Measurements from ENCODE around the gene RTN4RL2. TPM values are rescaled to one million over a fixed set of nuclear protein-coding genes. Genes with fewer than 3 reads are reported as not detected.

RTN4RL2 gene
- total and polyA plus RNA-seq, 4 experiments from 2014 or later: 0.17 to 0.40 TPM; not detected in 2

DNA sequence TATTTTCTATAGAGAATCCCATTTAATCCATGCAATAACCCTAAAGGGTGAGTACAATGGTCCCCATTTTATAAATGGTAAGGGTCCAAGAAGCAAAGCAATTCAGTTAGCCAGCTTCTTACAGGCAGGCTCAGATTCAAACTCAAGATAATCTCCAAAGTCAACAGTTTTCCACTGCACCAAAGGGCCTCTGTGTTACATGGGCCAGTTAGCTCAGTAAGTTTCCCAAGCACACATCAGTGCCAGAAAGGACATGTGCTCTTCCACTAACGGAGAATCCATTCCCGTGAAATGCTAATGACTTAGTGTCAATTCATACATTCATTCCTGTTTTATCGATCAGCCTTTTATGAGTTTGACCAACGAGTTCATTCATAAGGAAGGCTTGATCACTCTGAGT lies 44.2 kb downstream of the RTN4RL2 start:
- H3K27me3 Mint-ChIP-seq: no peaks in the 10 kb centered on the region
- no peaks in the 10 kb centered on the region for H3K9me3 Mint-ChIP-seq
- H3K4me3 Mint-ChIP-seq: no peak overlapping the region
- H3K4me1 Mint-ChIP-seq: peaks cover 0 to 7% (median 2%) of the 10 kb centered on the region in 4 donors
- Histone ChIP-seq H3K9me3 (ENCODE audit: control insufficient read depth in 1 of 2, low read length in 2 of 2) (no peaks in the 10 kb centered on the region), H3K36me3 (ENCODE audit: insufficient read depth, low read length) (no peaks in the 10 kb centered on the region), H3K27ac (ENCODE audit: low read depth, low read length) (no peak overlapping the region), H3K4me1 (ENCODE audit: insufficient read depth, low read length) (no peaks in the 10 kb centered on the region), H3K4me3 (ENCODE audit: low read length in 2 of 2) (no peak overlapping the region), H3K27me3 (ENCODE audit: insufficient read depth, low read length) (no peaks in the 10 kb centered on the region)
- ChIA-PET POLR2A (ENCODE audit: partially characterized antibody) (no interaction called here), CTCF (ENCODE audit: partially characterized antibody) (interaction anchor here (1.1 to 6.2 kb wide), 5 partner anchors 12 to 47 kb away, joined by 3 to 73 read pairs (median 13); no protein-coding TSS in a partner anchor)
- peaks cover 12 to 23% of the 10 kb centered on the region in 2 donors for H3K36me3 Mint-ChIP-seq
- H3K27ac Mint-ChIP-seq: no peak overlapping the region
- DNase-seq: no peak
- intact Hi-C loops (cut with micrococcal nuclease): no loop called here

DNA sequence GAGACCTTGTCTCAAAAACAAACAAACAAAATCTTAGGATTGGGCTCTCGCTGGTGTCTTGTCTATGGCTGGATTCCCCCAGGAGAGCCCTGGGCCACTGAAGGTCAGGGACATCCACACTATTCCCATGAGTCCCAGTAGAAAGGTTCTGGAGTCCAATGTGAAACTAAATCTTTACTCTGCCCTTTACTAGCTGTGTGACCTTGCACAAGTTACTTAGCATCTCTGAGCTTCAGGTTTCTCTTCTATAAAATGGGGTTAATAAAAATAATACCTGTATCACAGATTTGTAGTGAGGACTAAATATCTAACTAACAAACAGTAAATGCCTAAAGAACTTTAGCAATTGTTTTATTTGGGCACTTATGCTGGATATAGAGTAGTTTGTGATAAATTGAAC lies 46.2 kb downstream of the RTN4RL2 start:
- POLR2A ChIA-PET (ENCODE audit: partially characterized antibody): no interaction called here

DNA sequence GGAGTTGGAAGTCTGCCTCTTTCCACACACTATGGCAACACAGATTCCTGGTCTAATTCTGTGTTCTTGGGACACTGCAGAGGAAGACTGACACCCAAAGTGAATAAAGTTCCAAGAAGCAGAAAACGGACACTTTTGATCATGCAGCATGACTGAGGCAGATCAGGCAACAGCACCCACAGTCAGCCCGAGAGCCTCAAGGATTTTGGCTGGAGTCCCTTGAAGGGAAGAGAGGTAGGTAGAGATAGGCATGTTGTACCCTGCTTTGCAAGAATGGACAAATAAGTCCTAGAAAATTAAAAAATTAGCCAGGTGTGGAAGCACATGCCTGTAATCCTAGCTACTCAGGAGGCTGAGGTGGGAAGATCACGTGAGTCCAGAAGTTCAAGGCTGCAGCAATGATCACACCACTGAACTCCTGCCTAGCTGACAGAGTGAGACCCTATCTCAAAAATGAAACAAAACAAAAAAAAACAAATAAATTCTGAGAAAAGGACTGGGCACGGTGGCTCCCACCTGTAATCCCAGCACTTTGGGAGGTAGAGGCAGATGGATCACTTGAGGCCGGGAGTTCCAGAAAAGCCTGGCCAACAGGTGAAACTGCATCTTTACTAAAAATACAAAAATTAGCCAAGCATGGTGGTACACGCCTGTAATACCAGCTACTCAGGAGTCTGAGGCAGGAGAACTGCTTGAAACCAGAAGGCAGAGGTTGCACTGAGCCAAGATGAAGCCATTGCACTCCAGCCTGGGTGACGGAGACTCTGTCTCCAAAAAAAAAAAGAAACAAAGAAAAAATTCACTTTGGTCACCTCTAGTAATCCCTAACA lies 48.2 kb downstream of the RTN4RL2 start:
- Histone ChIP-seq H3K4me1 (ENCODE audit: insufficient read depth, low read length) (peaks cover 9% of the 10 kb centered on the region), H3K9me3 (ENCODE audit: control insufficient read depth in 1 of 2, low read length in 2 of 2) (no peaks in the 10 kb centered on the region), H3K4me3 (ENCODE audit: low read length in 2 of 2) (no peak overlapping the region), H3K27ac (ENCODE audit: low read depth, low read length) (no peak overlapping the region), H3K36me3 (ENCODE audit: insufficient read depth, low read length) (no peaks in the 10 kb centered on the region), H3K27me3 (ENCODE audit: insufficient read depth, low read length) (no peaks in the 10 kb centered on the region)
- H3K9me3 Mint-ChIP-seq: no peaks in the 10 kb centered on the region
- peaks cover 3 to 11% of the 10 kb centered on the region in 2 donors for H3K36me3 Mint-ChIP-seq
- ChIA-PET POLR2A (ENCODE audit: partially characterized antibody) (interaction anchor here (0.6 kb wide), 1 partner anchor 59 kb away, joined by 4 read pairs; no protein-coding TSS in a partner anchor), CTCF (ENCODE audit: partially characterized antibody) (interaction anchor here (1.4 to 6.2 kb wide), 3 partner anchors 16 to 132 kb away, joined by 3 to 73 read pairs (median 27); no protein-coding TSS in a partner anchor)
- no peaks in the 10 kb centered on the region for H3K27me3 Mint-ChIP-seq
- no peak overlapping the region for H3K27ac Mint-ChIP-seq
- no peak overlapping the region for H3K4me3 Mint-ChIP-seq
- intact Hi-C loops (cut with micrococcal nuclease): no loop called here
- DNase-seq: no peak
- H3K4me1 Mint-ChIP-seq: peaks cover 14 to 26% (median 18%) of the 10 kb centered on the region in 4 donors

More for the DNA sequence above, 46.2 kb downstream of the RTN4RL2 start:
- H3K36me3 Mint-ChIP-seq: peaks cover 3 to 15% of the 10 kb centered on the region in 2 donors
- no peak overlapping the region for H3K27ac Mint-ChIP-seq
- no peaks in the 10 kb centered on the region for H3K27me3 Mint-ChIP-seq
- DNase-seq: no peak
- Histone ChIP-seq H3K9me3 (ENCODE audit: control insufficient read depth in 1 of 2, low read length in 2 of 2) (no peaks in the 10 kb centered on the region), H3K27me3 (ENCODE audit: insufficient read depth, low read length) (no peaks in the 10 kb centered on the region), H3K4me3 (ENCODE audit: low read length in 2 of 2) (no peak overlapping the region), H3K36me3 (ENCODE audit: insufficient read depth, low read length) (no peaks in the 10 kb centered on the region), H3K27ac (ENCODE audit: low read depth, low read length) (no peak overlapping the region), H3K4me1 (ENCODE audit: insufficient read depth, low read length) (no peaks in the 10 kb centered on the region)
- peaks cover 2 to 8% (median 4%) of the 10 kb centered on the region in 4 donors for H3K4me1 Mint-ChIP-seq
- no peaks in the 10 kb centered on the region for H3K9me3 Mint-ChIP-seq
- CTCF ChIA-PET (ENCODE audit: partially characterized antibody): interaction anchor here (3.3 to 6.2 kb wide), 3 partner anchors 14 to 49 kb away, joined by 13 to 73 read pairs (median 27); no protein-coding TSS in a partner anchor
- intact Hi-C loops (cut with micrococcal nuclease): no loop called here
- no peak overlapping the region for H3K4me3 Mint-ChIP-seq

DNA sequence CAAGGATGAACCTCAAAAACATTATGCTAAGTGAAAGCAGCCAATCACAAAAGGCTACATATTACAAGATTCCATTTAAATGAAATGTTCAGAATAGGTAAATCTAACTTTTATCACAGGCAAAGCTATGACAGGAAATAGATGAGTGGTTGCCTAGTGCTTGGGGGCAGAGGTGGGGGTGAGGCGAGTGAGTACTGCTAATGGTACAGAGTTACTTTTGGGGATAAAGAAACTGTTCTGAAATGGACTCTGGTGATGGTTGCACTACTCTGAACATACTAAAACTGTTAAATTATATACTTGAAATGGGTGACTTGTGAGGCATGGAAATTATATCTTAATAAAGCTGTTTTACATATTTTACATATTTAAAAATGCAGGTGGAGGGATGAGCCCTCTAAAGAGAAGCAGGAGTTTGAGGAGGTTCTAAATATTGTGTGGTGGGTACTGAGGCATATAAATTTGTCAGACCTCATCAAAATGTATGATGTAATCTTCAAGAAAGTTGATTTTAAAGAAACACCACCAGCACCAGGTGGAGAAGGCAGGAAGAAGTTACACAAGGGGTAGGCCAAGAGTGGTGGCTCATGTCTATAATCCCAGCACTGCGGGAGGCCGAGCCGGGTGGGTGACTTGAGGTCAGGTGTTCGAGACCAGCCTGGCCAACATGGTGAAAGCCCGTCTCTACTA lies 51.6 kb downstream of the RTN4RL2 start:
- intact Hi-C loops (cut with micrococcal nuclease): no loop called here
- CTCF ChIA-PET (ENCODE audit: partially characterized antibody): interaction anchor here (0.8 to 2.1 kb wide), 4 partner anchors 10 to 18 kb away, joined by 5 to 24 read pairs (median 8); no protein-coding TSS in a partner anchor
- Mint-ChIP-seq H3K4me3 (peak overlapping the region in 1 of 8 donors; percentile 26), H3K9me3 (no peaks in the 10 kb centered on the region), H3K36me3 (peaks cover 0 to 8% of the 10 kb centered on the region in 2 donors), H3K27ac (peak overlapping the region in 6 of 7 donors; percentile 7 to 72 (median 28)), H3K27me3 (no peaks in the 10 kb centered on the region), H3K4me1 (peaks cover 22 to 37% (median 27%) of the 10 kb centered on the region in 4 donors)
- H3K27ac ChIP-seq (ENCODE audit: low read depth, low read length): no peak overlapping the region
- DNase-seq: no peak
- H3K36me3 ChIP-seq (ENCODE audit: insufficient read depth, low read length): no peaks in the 10 kb centered on the region
- H3K4me3 ChIP-seq (ENCODE audit: low read length in 2 of 2): no peak overlapping the region
- POLR2A ChIA-PET (ENCODE audit: partially characterized antibody): no interaction called here
- H3K27me3 ChIP-seq (ENCODE audit: insufficient read depth, low read length): no peaks in the 10 kb centered on the region
- peaks cover 22% of the 10 kb centered on the region for H3K4me1 ChIP-seq (ENCODE audit: insufficient read depth, low read length)
- no peaks in the 10 kb centered on the region for H3K9me3 ChIP-seq (ENCODE audit: control insufficient read depth in 1 of 2, low read length in 2 of 2)

DNA sequence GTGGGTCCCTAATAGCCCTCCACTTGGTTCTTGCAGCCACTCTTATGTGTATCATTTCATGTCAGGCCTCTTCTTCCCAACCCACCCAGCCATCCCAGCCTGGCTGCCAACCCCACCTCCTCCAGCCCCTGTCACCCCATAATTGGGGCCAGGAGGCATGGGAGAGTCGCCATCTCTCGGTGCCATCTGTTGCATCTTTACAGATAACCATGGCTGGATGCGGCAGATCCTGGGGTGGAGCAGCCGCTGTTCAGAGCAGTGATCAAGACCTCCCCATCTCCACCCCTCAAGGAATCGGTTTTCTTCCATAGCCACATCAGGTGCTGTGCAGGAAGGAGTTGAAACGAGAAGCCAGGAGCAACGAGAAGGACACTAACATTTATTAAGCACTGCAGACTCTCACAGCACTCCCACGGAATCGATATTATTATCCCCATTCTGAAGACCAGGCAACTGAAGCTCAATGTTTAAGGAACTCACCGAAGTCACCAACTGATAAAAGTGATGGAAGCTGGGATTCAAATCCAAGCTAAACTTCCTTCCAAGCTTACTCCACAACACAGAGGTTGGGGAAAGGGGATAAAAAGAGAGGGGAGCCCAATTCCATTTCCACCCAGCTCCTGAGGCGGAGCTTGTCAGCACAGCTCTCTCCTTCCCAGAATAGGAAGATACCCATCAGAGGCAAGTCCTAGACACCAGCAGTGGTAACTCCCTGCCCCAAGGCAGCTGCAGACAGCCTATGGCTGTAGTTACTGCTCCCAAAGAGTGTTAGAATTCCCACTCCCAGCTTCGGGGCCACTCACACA lies 52.5 kb downstream of the RTN4RL2 start:
- H3K9me3 Mint-ChIP-seq: no peaks in the 10 kb centered on the region
- no peak overlapping the region for H3K27ac ChIP-seq (ENCODE audit: low read depth, low read length)
- H3K36me3 ChIP-seq (ENCODE audit: insufficient read depth, low read length): no peaks in the 10 kb centered on the region
- no peak overlapping the region for H3K4me3 ChIP-seq (ENCODE audit: low read length in 2 of 2)
- H3K4me1 ChIP-seq (ENCODE audit: insufficient read depth, low read length): peaks cover 22% of the 10 kb centered on the region
- intact Hi-C loops (cut with micrococcal nuclease): no loop called here
- H3K36me3 Mint-ChIP-seq: peaks cover 0 to 8% of the 10 kb centered on the region in 2 donors
- H3K4me1 Mint-ChIP-seq: peaks cover 20 to 37% (median 27%) of the 10 kb centered on the region in 4 donors
- H3K9me3 ChIP-seq (ENCODE audit: control insufficient read depth in 1 of 2, low read length in 2 of 2): no peaks in the 10 kb centered on the region
- H3K27ac Mint-ChIP-seq: peak overlapping the region; percentile 17 to 78 (median 37)
- ChIA-PET CTCF (ENCODE audit: partially characterized antibody) (interaction anchor here (1.5 to 25.5 kb wide), 4 partner anchors 14 to 229 kb away, joined by 4 to 848 read pairs (median 78); partner anchors contain the start of gene SELENOH), POLR2A (ENCODE audit: partially characterized antibody) (no interaction called here)
- H3K4me3 Mint-ChIP-seq: peak overlapping the region in 6 of 8 donors; percentile 37 to 97 (median 79)
- no peaks in the 10 kb centered on the region for H3K27me3 ChIP-seq (ENCODE audit: insufficient read depth, low read length)
- no peaks in the 10 kb centered on the region for H3K27me3 Mint-ChIP-seq
- DNase-seq: no peak

DNA sequence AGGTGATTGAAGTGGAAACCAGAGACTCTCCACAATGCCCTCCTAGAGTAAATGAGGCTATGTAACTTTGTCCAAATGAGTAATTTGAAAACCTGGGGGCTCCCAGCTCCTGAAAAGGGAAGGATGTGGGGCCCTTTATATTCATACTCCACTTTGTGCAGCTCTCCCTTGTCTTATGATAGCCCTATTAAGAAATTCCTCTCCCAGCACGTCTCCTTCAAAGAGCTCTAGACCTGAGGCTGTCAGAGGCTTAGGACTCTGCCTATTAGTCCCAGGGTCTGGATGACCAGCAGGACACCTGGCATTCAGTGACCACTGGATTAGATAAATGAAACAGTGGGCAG lies 53.1 kb downstream of the RTN4RL2 start:
- Mint-ChIP-seq H3K27ac (peak overlapping the region; percentile 29 to 85 (median 74)), H3K4me1 (peaks cover 18 to 37% (median 27%) of the 10 kb centered on the region in 4 donors), H3K36me3 (peaks cover 0 to 8% of the 10 kb centered on the region in 2 donors), H3K9me3 (no peaks in the 10 kb centered on the region), H3K4me3 (peak overlapping the region; percentile 73 to 99 (median 80)), H3K27me3 (no peaks in the 10 kb centered on the region)
- peaks cover 22% of the 10 kb centered on the region for H3K4me1 ChIP-seq (ENCODE audit: insufficient read depth, low read length)
- no peak overlapping the region for H3K4me3 ChIP-seq (ENCODE audit: low read length in 2 of 2)
- intact Hi-C loops (cut with micrococcal nuclease): no loop called here
- CTCF ChIA-PET (ENCODE audit: partially characterized antibody): interaction anchor here (1.5 to 25.5 kb wide), 4 partner anchors 14 to 228 kb away, joined by 4 to 848 read pairs (median 78); partner anchors contain the start of gene SELENOH
- no peak for DNase-seq
- H3K27ac ChIP-seq (ENCODE audit: low read depth, low read length): no peak overlapping the region
- no peaks in the 10 kb centered on the region for H3K9me3 ChIP-seq (ENCODE audit: control insufficient read depth in 1 of 2, low read length in 2 of 2)
- no peaks in the 10 kb centered on the region for H3K27me3 ChIP-seq (ENCODE audit: insufficient read depth, low read length)
- H3K36me3 ChIP-seq (ENCODE audit: insufficient read depth, low read length): no peaks in the 10 kb centered on the region
- POLR2A ChIA-PET (ENCODE audit: partially characterized antibody): interaction anchor here (2.5 to 3.7 kb wide), 3 partner anchors 14 to 228 kb away, joined by 9 to 23 read pairs (median 22); partner anchors contain the start of genes SELENOH and TIMM10
